Neural cell (in vitro differentiated cells): ENCODE measurements around the gene PBX1. TPM values are rescaled to one million over a fixed set of nuclear protein-coding genes. Genes with fewer than 3 reads are reported as not detected.

ENCODE experiments used
- H2AFZ ChIP-seq: fragments of 200-600, 300-800 bp; sonication (generic), shearing (Covaris generic); 2 replicates; pipeline ENCODE4 v1.6.0; 2014; ENCODE audit warnings: low read depth, mild to moderate bottlenecking, antibody characterized with exemption, low read length, moderate library complexity
- H3F3A ChIP-seq: fragments of 200-600 bp; shearing (Covaris generic); 2 replicates; pipeline ENCODE4 v1.6.1; 2016; ENCODE audit warnings: mild to moderate bottlenecking, moderate library complexity, mixed read lengths, antibody characterized with exemption, low read length; ENCODE audit not compliant: insufficient read depth, poor library complexity, severe bottlenecking
- H3K27ac ChIP-seq: fragments of 200-600, 300-800 bp; sonication (generic), shearing (Covaris generic); 2 replicates; pipeline ENCODE4 v1.5.1; 2014; ENCODE audit warnings: mild to moderate bottlenecking, low read length, moderate library complexity
- H3K27me3 ChIP-seq: fragments of 300-800, 200-600 bp; sonication (generic), shearing (Covaris generic); 2 replicates; pipeline ENCODE4 v1.6.0; 2014; ENCODE audit warnings: mild to moderate bottlenecking, low read depth, low read length, moderate library complexity; ENCODE audit not compliant: insufficient read depth
- H3K36me3 ChIP-seq: fragments of 300-800, 200-600 bp; sonication (generic), shearing (Covaris generic); 2 replicates; pipeline ENCODE4 v1.5.1; 2014; ENCODE audit warnings: mild to moderate bottlenecking, antibody characterized with exemption, low read length, moderate library complexity; ENCODE audit not compliant: insufficient read depth
- H3K4me2 ChIP-seq: fragments of 300-800, 200-600 bp; sonication (generic), shearing (Covaris generic); 2 replicates; pipeline ENCODE4 v1.6.0; 2014; ENCODE audit warnings: mild to moderate bottlenecking, low read length
- H3K4me3 ChIP-seq: fragments of 300-800, 200-600 bp; sonication (generic), shearing (Covaris generic); 2 replicates; pipeline ENCODE4 v1.5.1; 2014; ENCODE audit warnings: mild to moderate bottlenecking, low read length, moderate library complexity
- H3K79me2 ChIP-seq: fragments of 200-600 bp; shearing (Covaris generic); replicated peaks from 2 replicates; pipeline ENCODE4 v1.6.0; 2014; ENCODE audit warnings: mild to moderate bottlenecking, low read length, moderate library complexity; ENCODE audit not compliant: insufficient read depth
- H3K9ac ChIP-seq: fragments of 300-800, 200-600 bp; sonication (generic), shearing (Covaris generic); 2 replicates; pipeline ENCODE4 v1.6.1; 2016; ENCODE audit warnings: mild to moderate bottlenecking, low read length, mixed read lengths
- H3K9me2 ChIP-seq: fragments of 200-600 bp; shearing (Covaris generic); 2 replicates; pipeline ENCODE4 v1.6.1; 2016; ENCODE audit warnings: mild to moderate bottlenecking, low read length, mixed read lengths; ENCODE audit not compliant: insufficient read depth
- H3K9me3 ChIP-seq: fragments of 200-600, 300-800 bp; sonication (generic), shearing (Covaris generic); 2 replicates; pipeline ENCODE4 v1.6.1; 2016; ENCODE audit warnings: mild to moderate bottlenecking, mixed run types, low read length, moderate library complexity, mixed read lengths
- H4K20me1 ChIP-seq: fragments of 200-600 bp; shearing (Covaris generic); 2 replicates; pipeline ENCODE4 v1.6.1; 2016; ENCODE audit warnings: mild to moderate bottlenecking, mixed run types; ENCODE audit not compliant: insufficient read depth
- EP300 ChIP-seq: fragments of 450-650 bp; conservative IDR thresholded peaks from 2 replicates; pipeline ENCODE4 v1.6.1; 2014; ENCODE audit warnings: antibody characterized with exemption, mild to moderate bottlenecking, moderate library complexity; ENCODE audit not compliant: poor library complexity, severe bottlenecking
- EZH2 ChIP-seq: fragments of 200-600, 300-800 bp; shearing (Covaris generic), sonication (generic); IDR thresholded peaks from 2 replicates; pipeline ENCODE4 v1.6.1; 2014; ENCODE audit warnings: antibody characterized with exemption, low read length, borderline replicate concordance, mild to moderate bottlenecking; ENCODE audit not compliant: insufficient read depth, poor library complexity, severe bottlenecking
- MXI1 ChIP-seq: fragments of 450-650 bp; conservative IDR thresholded peaks from 2 replicates; pipeline ENCODE4 v1.6.1; 2014; ENCODE audit warnings: antibody characterized with exemption, mild to moderate bottlenecking; ENCODE audit not compliant: poor library complexity, severe bottlenecking
- POLR2AphosphoS5 ChIP-seq: IDR thresholded peaks from 2 replicates; pipeline ENCODE4 v1.6.1; 2012
- RAD21 ChIP-seq: fragments of 450-650 bp; conservative IDR thresholded peaks from 2 replicates; pipeline ENCODE4 v1.6.1; 2014; ENCODE audit warnings: antibody characterized with exemption, mild to moderate bottlenecking, moderate library complexity
- SMC3 ChIP-seq: fragments of 450-650 bp; conservative IDR thresholded peaks from 2 replicates; pipeline ENCODE4 v1.6.1; 2014; ENCODE audit warnings: antibody characterized with exemption, mild to moderate bottlenecking, moderate library complexity; ENCODE audit not compliant: poor library complexity
- TAF1 ChIP-seq: IDR thresholded peaks from 2 replicates; pipeline ENCODE4 v1.6.1; 2012; ENCODE audit warnings: low read depth
- polyA plus RNA-seq: library from polyadenylated mRNA; depleted of rRNA; stranded (reverse); fragments of >200 nt; gene quantifications from 2 replicates; pipeline ENCODE4 v1.2.3, GENCODE V29; 2014
- TF ChIP-seq, protein P1 (sequence below): IDR thresholded peaks from 2 replicates; pipeline ENCODE4 v1.6.1; 2012; ENCODE audit warnings: borderline replicate concordance
- TF ChIP-seq, protein P2 (sequence below): fragments of 450-650 bp; IDR thresholded peaks from 2 replicates; pipeline ENCODE4 v1.5.1; 2014; ENCODE audit warnings: antibody characterized with exemption, mild to moderate bottlenecking, moderate library complexity; ENCODE audit not compliant: poor library complexity, severe bottlenecking

Gene PBX1
- polyA plus RNA-seq, 1 donor from 2014 or later: 42.4 TPM

- Histone ChIP-seq H3K9me2 (no peaks in the 10 kb centered on the region), H3K27ac (no peak overlapping the region), H3K79me2 (peaks cover 81% of the 10 kb centered on the region), H3K9me3 (no peaks in the 10 kb centered on the region), H3F3A (no peaks in the 10 kb centered on the region), H3K4me3 (no peak overlapping the region), H3K4me2 (no peak overlapping the region), H3K36me3 (no peaks in the 10 kb centered on the region), H4K20me1 (no peaks in the 10 kb centered on the region), H2AFZ (no peak overlapping the region), H3K27me3 (no peaks in the 10 kb centered on the region), H3K9ac (no peak overlapping the region)
- TF ChIP-seq TAF1 (no peak), EP300 (no peak), RAD21 (no peak), SMC3 (no peak), MXI1 (no peak), POLR2AphosphoS5 (no peak), EZH2 (no peak)
- TF ChIP-seq, protein P1, sequence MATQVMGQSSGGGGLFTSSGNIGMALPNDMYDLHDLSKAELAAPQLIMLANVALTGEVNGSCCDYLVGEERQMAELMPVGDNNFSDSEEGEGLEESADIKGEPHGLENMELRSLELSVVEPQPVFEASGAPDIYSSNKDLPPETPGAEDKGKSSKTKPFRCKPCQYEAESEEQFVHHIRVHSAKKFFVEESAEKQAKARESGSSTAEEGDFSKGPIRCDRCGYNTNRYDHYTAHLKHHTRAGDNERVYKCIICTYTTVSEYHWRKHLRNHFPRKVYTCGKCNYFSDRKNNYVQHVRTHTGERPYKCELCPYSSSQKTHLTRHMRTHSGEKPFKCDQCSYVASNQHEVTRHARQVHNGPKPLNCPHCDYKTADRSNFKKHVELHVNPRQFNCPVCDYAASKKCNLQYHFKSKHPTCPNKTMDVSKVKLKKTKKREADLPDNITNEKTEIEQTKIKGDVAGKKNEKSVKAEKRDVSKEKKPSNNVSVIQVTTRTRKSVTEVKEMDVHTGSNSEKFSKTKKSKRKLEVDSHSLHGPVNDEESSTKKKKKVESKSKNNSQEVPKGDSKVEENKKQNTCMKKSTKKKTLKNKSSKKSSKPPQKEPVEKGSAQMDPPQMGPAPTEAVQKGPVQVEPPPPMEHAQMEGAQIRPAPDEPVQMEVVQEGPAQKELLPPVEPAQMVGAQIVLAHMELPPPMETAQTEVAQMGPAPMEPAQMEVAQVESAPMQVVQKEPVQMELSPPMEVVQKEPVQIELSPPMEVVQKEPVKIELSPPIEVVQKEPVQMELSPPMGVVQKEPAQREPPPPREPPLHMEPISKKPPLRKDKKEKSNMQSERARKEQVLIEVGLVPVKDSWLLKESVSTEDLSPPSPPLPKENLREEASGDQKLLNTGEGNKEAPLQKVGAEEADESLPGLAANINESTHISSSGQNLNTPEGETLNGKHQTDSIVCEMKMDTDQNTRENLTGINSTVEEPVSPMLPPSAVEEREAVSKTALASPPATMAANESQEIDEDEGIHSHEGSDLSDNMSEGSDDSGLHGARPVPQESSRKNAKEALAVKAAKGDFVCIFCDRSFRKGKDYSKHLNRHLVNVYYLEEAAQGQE: no peak
- TF ChIP-seq, protein P2, sequence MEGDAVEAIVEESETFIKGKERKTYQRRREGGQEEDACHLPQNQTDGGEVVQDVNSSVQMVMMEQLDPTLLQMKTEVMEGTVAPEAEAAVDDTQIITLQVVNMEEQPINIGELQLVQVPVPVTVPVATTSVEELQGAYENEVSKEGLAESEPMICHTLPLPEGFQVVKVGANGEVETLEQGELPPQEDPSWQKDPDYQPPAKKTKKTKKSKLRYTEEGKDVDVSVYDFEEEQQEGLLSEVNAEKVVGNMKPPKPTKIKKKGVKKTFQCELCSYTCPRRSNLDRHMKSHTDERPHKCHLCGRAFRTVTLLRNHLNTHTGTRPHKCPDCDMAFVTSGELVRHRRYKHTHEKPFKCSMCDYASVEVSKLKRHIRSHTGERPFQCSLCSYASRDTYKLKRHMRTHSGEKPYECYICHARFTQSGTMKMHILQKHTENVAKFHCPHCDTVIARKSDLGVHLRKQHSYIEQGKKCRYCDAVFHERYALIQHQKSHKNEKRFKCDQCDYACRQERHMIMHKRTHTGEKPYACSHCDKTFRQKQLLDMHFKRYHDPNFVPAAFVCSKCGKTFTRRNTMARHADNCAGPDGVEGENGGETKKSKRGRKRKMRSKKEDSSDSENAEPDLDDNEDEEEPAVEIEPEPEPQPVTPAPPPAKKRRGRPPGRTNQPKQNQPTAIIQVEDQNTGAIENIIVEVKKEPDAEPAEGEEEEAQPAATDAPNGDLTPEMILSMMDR: no peak
These were observed 231.1 kb downstream of the PBX1 start for GRCh38 chr1:164790081-164790480.

- H3K27me3 ChIP-seq: no peaks in the 10 kb centered on the region
- H3K4me2 ChIP-seq: no peak overlapping the region
- no peak overlapping the region for H2AFZ ChIP-seq
- H4K20me1 ChIP-seq: no peaks in the 10 kb centered on the region
- H3F3A ChIP-seq: no peaks in the 10 kb centered on the region
- TF ChIP-seq, protein P2: no peak
- no peak for TF ChIP-seq EP300
- TF ChIP-seq POLR2AphosphoS5: no peak
- TF ChIP-seq EZH2: no peak
- TF ChIP-seq SMC3: no peak
- no peak for TF ChIP-seq RAD21
- TF ChIP-seq, protein P1: no peak
- TF ChIP-seq TAF1: no peak
- TF ChIP-seq MXI1: no peak
- H3K36me3 ChIP-seq: no peaks in the 10 kb centered on the region
- no peaks in the 10 kb centered on the region for H3K9me2 ChIP-seq
- no peak overlapping the region for H3K9ac ChIP-seq
- peaks cover 64% of the 10 kb centered on the region for H3K79me2 ChIP-seq
- no peaks in the 10 kb centered on the region for H3K9me3 ChIP-seq
- no peak overlapping the region for H3K4me3 ChIP-seq
- no peak overlapping the region for H3K27ac ChIP-seq
These were observed 233.5 kb downstream of the PBX1 start for GRCh38 chr1:164792410-164793004.
